Ovary (tissue), 9 donors: ENCODE results near the gene ATCAY. TPM values are rescaled to one million over a fixed set of nuclear protein-coding genes. Genes with fewer than 3 reads are reported as not detected.

Experiments
- DNase-seq, 5 donors: peaks; one replicate each; pipeline ENCODE4 v3.0.0-alpha.2; 2019 to 2020
- H3K27ac ChIP-seq, 2 donors: fragments of 200-600 bp; one replicate each; pipeline versions ENCODE4 v1.5.1 to v1.8.0; 2019 to 2022
- H3K27me3 ChIP-seq: fragments of 200-600 bp; one replicate; pipeline ENCODE4 v1.8.0; 2022
- H3K36me3 ChIP-seq: fragments of 200-600 bp; sonication (generic); one replicate; pipeline ENCODE4 v1.5.1; 2019
- H3K4me1 ChIP-seq: one replicate; pipeline ENCODE4 v1.8.1; 2013; ENCODE audit warnings: mild to moderate bottlenecking, moderate library complexity; ENCODE audit not compliant: insufficient read depth
- H3K4me3 ChIP-seq: fragments of 200-600 bp; sonication (generic); one replicate; pipeline ENCODE4 v1.5.1; 2017
- H3K9me3 ChIP-seq, 2 donors: fragments of 200-600 bp in 1 of 2; sonication (generic) in 1 of 2; one replicate each; pipeline versions ENCODE4 v1.5.1 to v1.8.1; 2013 to 2019; ENCODE audit warnings: mild to moderate bottlenecking in 1 of 2, moderate library complexity in 1 of 2
- EP300 ChIP-seq: sonication (generic); formaldehyde crosslinking; IDR thresholded peaks from one replicate; pipeline ENCODE4 v1.6.1; 2017; ENCODE audit warnings: antibody characterized with exemption
- POLR2A ChIP-seq: fragments of 450-650 bp; IDR thresholded peaks from one replicate; pipeline ENCODE4 v1.6.1; 2017; ENCODE audit warnings: antibody characterized with exemption, mild to moderate bottlenecking, moderate library complexity
- WGBS, 3 donors: extraction: QIAGEN DNeasy Blood & Tissue Kit in 1 of 3; methylation state at CpG; one replicate each; pipeline versions ENCODE4 v1.1.5 to v1.1.7; 2013 to 2017; 5-methylcytosine and 5-hydroxymethylcytosine counted together
- intact Hi-C, 4 donors: fragments of 100-400 bp; cut with DNase I; formaldehyde crosslinking; loops; one replicate each; pipeline versions ENCODE4 v1.11.0 to v1.15.1; 2022 to 2023
- polyA plus RNA-seq, 2 donors: library from polyadenylated mRNA; stranded (reverse); fragments of 200-250 nt in 1 of 2; fragments of 350-450 nt in 1 of 2; fragmentation: Illumina TruSeq in 1 of 2; extraction: RNeasy Lipid Tissue Mini Kit (QIAGEN cat#74804) in 1 of 2; gene quantifications; one replicate each; pipeline ENCODE4 v1.2.3, GENCODE V29; 2013 to 2014
- total RNA-seq, 7 donors: library from RNA; depleted of rRNA in 2 of 7; stranded (reverse); fragments of >200 nt in 2 of 7; fragmentation: NEBNext Ultra II Directional in 3 of 7; extraction: Animal tissue kit (Norgen Biotek cat#: 25700) in 3 of 7; gene quantifications; one replicate each; pipeline versions ENCODE4 v1.1.0 to v1.2.4, GENCODE V29; 2016 to 2023
- TF ChIP-seq, protein P1 (sequence below), 3 donors: fragments of 450-650 bp in 2 of 3; fragments of 200-600 bp in 1 of 3; IDR thresholded peaks; one replicate each; pipeline versions ENCODE4 v1.5.1 to v1.8.0; 2016 to 2022; ENCODE audit warnings: antibody characterized with exemption in 3 of 3, mild to moderate bottlenecking in 1 of 3
- donor health status: DM: no; HTN: no; CAD: no; lungs with moderate emphysema.
- donor health status: DM: no; HTN: no; CAD: no.
- donor health status: Bipolar disorder and iron deficiency.
- donor health status: DM: yes; HTN: yes; CAD: no.
- donor health status: DM: no; HTN: no; CAD: no.
- donor health status: DM: yes; HTN: yes; CAD: no.

Gene ATCAY
- total and polyA plus RNA-seq, 9 donors: 0.31 TPM; not detected in 8

DNA sequence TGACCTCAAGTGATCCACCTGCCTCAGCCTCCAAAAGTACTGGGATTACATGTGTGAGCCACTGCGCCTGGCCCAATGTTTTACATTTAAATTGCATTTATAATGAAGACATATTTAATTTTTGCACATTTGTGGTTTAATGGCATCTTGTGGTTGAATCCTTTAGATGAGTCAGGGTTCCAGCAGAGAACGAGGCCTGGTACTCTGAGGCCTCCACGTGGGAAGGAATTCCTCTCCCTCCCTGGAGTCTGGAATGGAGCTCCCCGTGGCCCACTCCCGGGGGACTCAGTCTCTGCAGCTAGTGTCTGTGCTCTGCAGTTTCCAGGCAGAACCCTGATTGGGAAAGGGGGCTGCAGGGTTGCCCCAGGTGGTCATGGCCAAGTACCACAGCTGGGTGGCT is 35.9 kb upstream of the ATCAY start:
- H3K27me3 ChIP-seq: no peaks in the 10 kb centered on the region
- WGBS, 3 donors: 51 to 69% (median 64%) methylated on average over 5 of the region's 5 CpGs
- no peaks in the 10 kb centered on the region for H3K36me3 ChIP-seq
- TF ChIP-seq EP300 (no peak), POLR2A (no peak)
- TF ChIP-seq, protein P1, sequence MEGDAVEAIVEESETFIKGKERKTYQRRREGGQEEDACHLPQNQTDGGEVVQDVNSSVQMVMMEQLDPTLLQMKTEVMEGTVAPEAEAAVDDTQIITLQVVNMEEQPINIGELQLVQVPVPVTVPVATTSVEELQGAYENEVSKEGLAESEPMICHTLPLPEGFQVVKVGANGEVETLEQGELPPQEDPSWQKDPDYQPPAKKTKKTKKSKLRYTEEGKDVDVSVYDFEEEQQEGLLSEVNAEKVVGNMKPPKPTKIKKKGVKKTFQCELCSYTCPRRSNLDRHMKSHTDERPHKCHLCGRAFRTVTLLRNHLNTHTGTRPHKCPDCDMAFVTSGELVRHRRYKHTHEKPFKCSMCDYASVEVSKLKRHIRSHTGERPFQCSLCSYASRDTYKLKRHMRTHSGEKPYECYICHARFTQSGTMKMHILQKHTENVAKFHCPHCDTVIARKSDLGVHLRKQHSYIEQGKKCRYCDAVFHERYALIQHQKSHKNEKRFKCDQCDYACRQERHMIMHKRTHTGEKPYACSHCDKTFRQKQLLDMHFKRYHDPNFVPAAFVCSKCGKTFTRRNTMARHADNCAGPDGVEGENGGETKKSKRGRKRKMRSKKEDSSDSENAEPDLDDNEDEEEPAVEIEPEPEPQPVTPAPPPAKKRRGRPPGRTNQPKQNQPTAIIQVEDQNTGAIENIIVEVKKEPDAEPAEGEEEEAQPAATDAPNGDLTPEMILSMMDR (IDR thresholded peaks at IDR 0.05): no peak
- H3K4me3 ChIP-seq: no peak overlapping the region
- H3K9me3 ChIP-seq: no peaks in the 10 kb centered on the region
- intact Hi-C loops: no loop called here
- no peak overlapping the region for H3K27ac ChIP-seq
- DNase-seq: no peak
- H3K4me1 ChIP-seq: no peaks in the 10 kb centered on the region

DNA sequence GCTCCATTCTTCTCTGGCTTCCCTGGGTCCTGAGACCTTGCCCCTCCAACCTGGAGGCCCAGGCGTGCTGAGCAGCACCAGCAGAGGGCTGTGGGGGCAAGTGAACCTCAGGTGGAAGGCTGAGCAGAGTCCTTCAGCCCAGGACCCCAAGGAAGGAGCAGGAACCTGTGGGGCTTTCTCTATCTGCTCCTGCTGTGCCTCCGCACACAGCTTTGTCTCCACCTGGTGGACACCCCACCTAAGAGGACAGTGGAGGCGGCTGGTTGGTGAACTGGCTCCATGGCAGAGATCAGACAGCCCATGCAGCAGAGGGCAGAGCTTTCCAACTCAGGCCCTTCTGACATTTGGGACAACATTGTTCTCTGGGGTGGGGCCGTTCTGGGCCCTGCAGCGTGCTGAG is 31.4 kb upstream of the ATCAY start:
- H3K9me3 ChIP-seq: peaks cover 0 to 12% of the 10 kb centered on the region in 2 donors
- no peaks in the 10 kb centered on the region for H3K36me3 ChIP-seq
- H3K27ac ChIP-seq: no peak overlapping the region
- intact Hi-C loops: no loop called here
- H3K27me3 ChIP-seq: no peaks in the 10 kb centered on the region
- H3K4me1 ChIP-seq: no peaks in the 10 kb centered on the region
- no peak overlapping the region for H3K4me3 ChIP-seq
- no peak for DNase-seq
- TF ChIP-seq, protein P1 (IDR thresholded peaks at IDR 0.05): no peak
- TF ChIP-seq POLR2A (no peak), EP300 (no peak)
- 61 to 75% (median 63%) methylated on average over 5 of the region's 5 CpGs for WGBS, 3 donors

DNA sequence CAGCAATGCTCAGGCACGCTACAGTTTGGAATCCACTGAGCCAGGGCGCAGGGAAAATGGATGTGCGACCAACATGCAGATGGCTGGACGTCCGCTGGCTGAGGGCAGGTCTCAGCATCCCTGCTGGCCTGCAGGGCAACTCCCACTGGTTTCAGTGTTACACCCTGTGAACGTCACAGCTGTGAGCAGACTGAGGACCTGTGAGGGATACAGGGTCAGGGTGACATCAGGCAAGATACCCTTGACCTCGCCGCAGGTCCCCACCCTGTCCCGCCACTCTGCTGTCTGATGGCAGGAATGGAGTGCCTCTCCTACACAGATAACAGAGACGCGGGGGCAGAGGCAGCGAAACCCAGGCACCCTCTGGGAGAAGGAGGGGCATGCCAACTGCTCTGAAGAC is 30.7 kb upstream of the ATCAY start:
- H3K4me3 ChIP-seq: no peak overlapping the region

DNA sequence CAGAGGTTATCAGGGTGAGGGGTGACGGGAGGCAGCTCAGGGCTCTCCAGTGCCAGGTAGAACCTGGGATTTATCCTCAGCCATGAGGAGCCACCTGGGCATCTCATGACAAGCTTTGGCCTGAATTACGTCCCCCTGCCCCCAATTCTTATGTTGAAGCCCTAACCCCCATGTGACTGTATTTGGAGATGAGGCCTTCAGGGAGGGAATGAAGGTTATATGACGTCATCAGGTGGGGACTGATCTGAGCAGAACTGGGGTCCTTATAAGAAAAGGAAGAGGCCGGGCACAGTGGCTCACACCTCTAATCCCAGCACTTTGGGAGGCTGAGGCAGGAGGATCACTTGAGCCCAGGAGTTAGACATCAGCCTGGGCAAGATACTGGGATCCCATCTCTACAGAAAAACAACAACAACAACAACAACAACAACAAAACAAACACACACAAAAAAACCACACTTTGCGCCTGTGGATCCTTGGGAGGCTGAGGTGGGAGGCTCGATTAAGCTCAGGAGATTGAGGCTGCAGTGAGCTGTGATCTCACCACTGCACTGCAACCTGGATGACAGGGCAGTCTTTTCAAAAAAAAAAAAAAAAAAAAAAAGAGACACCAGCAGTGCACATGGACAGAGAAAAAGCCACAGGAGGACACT is 30.0 kb upstream of the ATCAY start:
- whole genome bisulfite sequencing, 3 donors: 80 to 92% (median 81%) methylated on average over 6 of the region's 6 CpGs

More for the DNA sequence above, 30.7 kb upstream of the ATCAY start:
- 47 to 57% (median 56%) methylated on average over 12 of the region's 12 CpGs for WGBS, 3 donors
- Histone ChIP-seq H3K4me1 (no peaks in the 10 kb centered on the region), H3K36me3 (no peaks in the 10 kb centered on the region), H3K27ac (no peak overlapping the region), H3K27me3 (no peaks in the 10 kb centered on the region), H3K9me3 (peaks cover 0 to 12% of the 10 kb centered on the region in 2 donors)
- intact Hi-C loops: no loop called here
- no peak for TF ChIP-seq EP300
- no peak for TF ChIP-seq POLR2A
- TF ChIP-seq, protein P1 (IDR thresholded peaks at IDR 0.05): no peak
- DNase-seq: no peak

More for the DNA sequence above, 30.0 kb upstream of the ATCAY start:
- H3K27me3 ChIP-seq: no peaks in the 10 kb centered on the region
- H3K4me1 ChIP-seq: no peaks in the 10 kb centered on the region
- no peak overlapping the region for H3K27ac ChIP-seq
- H3K36me3 ChIP-seq: no peaks in the 10 kb centered on the region
- no peak overlapping the region for H3K4me3 ChIP-seq
- TF ChIP-seq POLR2A: no peak
- TF ChIP-seq EP300: no peak
- TF ChIP-seq, protein P1 (IDR thresholded peaks at IDR 0.05): no peak
- peaks cover 0 to 12% of the 10 kb centered on the region in 2 donors for H3K9me3 ChIP-seq
- intact Hi-C loops: no loop called here
- no peak for DNase-seq
